Measurements from ENCODE around the gene COG3.

DNA sequence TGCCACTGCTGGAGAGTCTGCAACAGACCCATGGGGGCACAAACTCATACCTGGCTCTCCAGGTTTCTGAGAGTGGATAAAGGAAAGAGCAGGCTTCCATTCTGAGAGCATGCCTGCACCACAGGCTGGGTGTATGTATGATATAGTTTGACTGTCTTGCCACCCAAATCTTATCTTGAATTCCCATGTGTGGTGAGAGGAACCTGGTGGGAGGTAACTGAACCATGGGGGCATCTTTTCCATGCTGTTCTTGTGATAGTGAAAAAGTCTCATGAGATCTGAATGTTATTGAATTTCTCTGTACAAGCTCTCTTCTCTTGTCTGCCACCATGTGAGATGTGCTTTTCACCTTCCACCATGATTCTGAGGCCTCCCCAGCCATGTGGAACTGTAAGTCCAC lies 100.6 kb downstream of the COG3 start:
- no peak for TF ChIP-seq CTCF (conservative IDR thresholded peaks at IDR 0.05; ENCODE audit: low read depth, low read length)
- no peak for TF ChIP-seq EZH2 (IDR thresholded peaks at IDR 0.05; ENCODE audit: borderline replicate concordance, low read depth, low read length, poor library complexity, severe bottlenecking)
